Stimulated activated CD4-positive, alpha-beta T cell treated with anti-CD3 and anti-CD28 coated beads, Interleukin-15, amount 100 ng/mL, for 24 hours (primary cell): Measurements from ENCODE around the gene CFAP46.
A peak's percentile ranks its signal among the peaks of the same experiment; 100 is the strongest.
"Not testable (repeated sequence)": the region's sequence is repeated elsewhere in the genome, so short reads cannot be mapped to it uniquely, and the experiment has no call there.

Experiments
- DNase-seq: peaks from one replicate; pipeline ENCODE4 v3.0.0-alpha.2; 2020

CFAP46 gene

DNA sequence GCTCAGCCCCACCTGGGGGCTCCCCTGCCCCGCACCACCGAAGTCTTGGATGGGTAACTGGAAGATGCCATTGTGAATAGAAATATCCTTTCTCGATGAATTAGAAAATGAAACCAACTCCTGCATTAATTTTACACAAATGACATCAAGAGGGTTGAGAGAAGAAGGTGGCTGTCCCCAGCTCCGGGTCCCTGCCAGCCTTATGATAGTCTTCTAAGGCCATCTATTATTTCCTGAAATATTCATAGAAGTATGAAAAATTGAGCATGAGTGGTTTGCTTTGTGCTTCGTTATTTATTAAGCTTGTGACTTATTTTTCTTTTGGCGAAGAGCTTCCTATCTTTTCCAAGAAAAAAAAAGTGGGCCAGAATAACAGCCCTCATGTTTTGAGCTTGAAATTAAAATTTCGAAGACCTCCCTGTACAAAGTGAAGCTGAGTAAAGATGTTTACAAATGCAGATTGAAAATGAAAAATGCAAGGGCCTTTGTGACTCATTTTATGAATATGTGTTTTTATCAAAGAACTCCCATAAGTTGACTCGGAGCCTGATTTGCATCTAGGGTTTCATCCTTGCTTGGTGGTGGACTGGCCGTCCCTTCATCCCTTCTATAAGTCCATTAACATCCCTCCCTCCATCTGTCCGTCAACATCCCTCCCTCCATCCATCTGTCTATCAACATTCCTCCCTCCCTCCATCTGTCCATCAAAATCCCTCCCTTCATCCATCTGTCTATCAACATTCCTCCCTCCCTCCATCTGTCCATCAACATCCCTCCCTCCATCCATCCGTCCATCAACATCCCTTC is 20.5 kb upstream of the CFAP46 start:
- no peak for DNase-seq

DNA sequence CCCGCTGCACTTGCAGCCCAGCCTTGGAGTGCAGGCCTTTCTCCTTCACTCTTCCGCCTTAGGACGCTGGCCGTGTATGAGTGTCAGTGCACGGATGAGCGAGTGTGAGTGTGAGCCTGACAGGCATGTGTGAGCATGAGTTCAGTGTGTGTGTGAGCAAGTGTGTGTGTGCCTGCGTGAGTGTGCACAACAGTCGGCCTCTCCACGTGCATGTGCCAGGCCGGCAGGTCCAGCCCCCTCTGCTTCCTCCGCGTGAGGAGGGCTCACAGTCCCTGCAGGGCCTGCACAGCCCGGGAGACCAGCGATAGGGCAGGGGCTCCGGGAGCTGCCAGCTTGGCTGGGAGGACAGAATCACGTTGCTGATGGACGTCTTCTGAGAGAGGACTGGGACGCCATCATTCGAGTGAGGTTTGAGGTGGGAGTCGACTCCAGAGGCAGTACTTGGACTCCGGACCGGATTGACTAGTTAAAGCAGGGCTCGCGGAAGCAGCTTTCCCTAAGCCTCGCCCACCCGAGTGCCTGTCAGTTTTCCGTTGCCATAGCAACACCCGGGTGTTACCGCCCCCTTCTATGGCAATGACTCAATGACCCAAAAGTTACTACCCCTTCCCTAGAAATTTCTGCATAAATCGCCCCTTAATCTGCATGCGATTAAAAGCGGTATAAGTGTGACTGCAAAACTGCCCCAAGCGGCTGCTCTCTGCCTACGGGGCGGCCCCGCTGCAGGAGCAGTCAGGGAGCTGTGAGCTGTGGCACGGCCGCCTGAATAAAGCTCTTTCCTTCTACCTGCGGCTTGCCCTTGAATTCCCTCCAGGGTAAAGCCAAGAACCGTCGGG is 19.6 kb upstream of the CFAP46 start:
- DNase-seq, result peak; percentile 85

DNA sequence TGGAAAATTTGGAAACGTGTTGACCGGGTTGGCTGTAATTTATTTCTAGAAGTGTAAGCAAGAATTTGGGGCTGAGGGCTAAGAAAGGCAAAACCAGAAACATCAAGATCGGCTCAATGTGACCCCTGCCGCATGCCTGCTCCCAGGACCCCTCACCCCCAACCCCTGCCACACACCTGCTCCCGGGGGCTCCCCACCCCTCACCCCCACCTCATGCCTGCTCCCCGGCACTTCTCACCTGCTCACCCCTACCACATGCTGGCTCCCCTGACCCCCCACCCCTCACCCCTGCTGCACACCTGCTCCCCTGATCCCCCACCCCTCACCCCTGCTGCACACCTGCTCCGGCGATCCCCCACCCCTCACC is 19.0 kb upstream of the CFAP46 start:
- DNase-seq, result no peak

DNA sequence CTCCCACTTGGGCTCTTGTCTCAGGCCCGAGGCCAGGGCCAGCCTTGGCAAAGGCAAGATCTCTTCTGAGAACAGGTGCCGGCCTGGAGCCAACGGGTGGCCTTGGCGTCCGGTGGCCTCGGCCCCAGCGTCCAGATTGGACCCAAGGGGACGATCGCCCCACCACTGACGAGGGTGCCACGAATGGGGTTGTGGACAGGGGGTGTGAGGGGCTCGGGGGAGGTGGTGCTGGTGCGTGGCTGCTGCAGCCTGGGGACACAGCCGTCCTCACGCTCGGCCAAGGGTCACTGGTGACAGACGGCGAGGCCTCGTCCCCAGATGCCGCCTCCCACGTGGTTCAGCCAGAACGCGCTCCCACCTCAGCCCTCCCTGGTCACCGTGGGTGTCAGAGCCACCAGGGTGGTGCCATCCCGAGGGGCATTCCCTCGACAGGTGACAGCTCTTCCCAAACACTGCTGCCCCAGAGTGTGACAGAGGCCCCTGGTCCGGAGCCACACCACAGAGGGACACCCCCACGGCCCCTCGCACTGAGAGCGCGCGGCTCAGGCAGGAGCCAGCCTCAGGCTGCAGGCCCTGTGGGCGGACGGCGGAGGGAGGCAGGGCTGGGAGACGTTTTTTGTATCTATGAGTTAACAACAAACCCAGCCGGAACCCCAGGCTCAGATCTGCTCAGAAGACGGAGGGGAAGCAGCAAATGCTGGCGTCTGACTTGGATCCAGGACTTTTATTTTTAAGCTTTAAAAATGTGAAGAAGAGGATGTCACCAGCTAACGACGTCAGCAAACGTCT is 18.5 kb upstream of the CFAP46 start:
- DNase-seq, result no peak

DNA sequence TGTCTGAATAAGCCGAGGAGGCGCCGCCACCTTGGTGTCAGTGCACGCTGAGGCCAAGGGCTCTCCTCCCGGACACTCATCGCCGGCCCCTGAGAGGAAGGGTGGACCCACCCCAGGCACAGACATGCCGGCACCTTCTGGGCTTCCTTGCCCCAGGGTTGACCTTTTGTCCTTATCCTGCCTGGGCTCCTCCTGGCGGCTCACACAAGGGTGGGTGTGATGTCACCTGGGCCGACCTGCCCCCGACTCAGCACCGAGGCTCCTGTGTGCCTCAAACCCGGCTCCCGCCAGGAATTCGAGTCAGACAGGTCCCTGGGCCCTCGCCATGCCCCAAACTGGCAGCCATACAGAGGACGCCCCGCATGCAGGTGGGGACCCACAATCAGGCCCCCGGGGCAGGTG is 17.7 kb upstream of the CFAP46 start:
- DNase-seq, result no peak

DNA sequence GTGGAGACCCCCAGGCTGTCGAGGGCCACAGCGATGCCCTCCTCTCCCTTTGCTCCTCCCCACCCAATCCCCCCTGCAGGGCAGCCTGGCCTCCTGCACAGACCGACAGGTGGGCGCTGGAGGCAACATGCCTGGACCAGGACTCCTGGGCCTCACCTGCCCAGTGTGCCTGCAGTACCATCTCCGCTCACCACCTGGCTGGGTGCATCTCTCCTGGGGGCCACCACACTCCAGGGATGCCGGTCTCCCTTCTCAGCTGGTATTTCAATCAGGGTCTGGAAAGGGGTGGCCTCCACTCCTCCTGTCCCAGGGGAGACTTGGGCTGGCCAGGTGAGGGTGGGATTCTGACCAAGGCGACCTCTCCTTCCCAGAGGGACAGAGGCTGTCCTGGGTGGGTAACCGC is 17.2 kb upstream of the CFAP46 start:
- DNase-seq, result no peak

DNA sequence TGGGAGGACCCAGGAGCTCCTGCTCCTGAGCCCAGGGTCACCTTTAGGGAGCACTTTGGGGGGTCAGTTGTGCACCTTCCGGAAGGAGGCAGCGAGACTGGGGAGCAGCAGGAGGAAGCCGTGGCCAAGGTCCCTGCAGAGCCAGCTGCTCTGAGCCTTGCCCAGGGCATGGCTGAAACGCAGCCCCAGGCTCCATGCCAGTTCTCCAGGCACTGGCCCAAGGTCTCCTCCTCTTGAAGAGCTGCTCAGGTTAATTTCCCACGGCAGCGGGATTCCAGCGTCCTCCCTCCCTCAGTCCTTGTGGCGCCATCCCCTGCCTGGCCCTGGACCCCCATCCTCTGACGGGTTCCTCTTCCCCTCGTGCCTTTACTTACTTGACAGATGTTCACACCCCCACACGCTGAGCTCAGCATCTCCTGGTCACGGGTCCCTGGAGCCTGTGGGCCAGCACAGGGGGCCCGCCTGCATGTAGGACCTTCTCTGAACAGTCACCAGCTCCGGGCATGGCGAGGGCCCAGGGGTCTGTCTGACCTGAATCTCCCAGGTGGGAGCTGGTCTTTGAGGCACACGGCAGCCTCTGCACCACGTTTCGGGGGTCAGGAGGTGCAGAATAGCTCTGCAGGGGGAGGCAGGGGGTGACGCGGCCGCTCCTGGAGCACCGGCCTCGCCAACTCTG is 16.7 kb upstream of the CFAP46 start:
- no peak for DNase-seq

DNA sequence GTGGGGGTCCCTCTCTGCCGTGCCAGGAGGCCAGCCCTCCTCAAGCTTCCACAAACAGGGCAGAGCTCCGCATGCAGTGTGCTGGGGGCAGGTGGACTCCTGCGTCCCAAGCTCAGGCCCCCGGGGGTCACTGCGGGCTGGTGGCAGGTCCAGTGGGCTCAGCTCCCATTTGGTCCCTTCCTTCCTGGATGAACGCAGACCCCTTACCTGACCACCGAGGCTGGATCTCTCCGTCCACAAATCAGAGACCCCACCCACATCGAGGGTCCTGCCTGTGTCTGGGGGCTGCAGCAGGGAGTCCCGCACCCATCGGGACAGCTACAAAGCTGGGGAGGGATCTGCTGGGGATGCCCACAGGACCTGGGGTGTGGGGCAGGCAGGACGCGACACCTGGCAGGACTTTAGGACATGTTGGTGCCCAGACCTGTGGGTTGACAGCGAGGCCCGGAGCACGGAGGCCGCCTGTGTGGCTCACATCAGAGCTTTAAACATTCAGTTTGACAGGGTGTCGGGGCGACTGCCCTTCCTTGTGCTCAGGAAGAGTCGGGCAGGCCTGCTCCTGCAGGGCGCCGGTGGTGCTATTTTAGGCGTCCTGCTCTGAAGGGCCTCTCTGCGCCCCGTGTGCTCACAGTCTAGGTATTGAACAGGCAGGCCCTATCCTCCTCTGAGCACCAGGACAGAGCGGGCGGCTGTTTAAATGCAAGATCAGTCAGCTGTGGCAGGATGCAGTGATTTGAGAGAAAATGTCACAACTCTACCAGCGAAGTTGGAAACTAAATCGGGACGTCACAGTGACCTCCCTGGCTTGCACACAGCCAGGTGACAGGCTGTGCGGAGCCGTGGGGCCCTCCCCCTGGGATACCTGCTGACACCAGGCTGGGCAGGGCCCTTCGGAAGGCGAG is 15.9 kb upstream of the CFAP46 start:
- DNase-seq, result no peak

DNA sequence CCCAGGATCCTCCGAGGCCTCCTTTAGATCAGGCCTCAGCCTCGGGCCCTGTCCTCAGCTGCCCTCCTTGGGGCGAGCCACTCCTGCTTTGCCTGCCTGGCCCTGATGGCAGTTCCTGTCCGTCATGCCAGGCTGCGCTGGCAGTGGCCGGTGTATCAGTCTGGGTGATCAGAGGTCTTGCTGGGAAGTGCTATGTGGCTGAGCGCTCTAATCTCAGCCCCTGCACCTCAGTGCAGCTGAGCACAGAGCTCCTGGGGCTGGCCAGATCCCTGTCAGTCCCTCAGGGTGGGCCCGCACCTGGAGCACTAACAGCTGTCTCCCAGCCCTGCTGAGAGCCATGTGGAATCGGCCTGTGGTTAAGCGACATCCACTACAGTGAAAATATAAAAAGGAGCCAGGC is 14.8 kb upstream of the CFAP46 start:
- no peak for DNase-seq

DNA sequence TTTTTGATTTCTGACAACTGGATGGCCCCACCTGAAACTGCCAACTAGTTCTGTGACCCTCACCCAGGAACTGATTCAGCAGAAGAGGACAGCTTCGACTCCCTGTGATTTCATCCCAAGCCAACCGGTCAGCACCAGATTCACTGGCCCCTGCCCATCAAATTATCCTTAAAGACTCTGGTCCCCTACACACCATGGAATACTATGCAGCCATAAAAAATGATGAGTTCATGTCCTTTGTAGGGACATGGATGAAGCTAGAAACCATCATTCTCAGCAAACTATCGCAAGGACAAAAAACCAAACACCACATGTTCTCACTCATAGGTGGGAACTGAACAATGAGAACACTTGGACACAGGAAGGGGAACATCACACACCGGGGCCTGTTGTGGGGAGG is 13.9 kb upstream of the CFAP46 start:
- DNase-seq, result not testable (repeated sequence)

DNA sequence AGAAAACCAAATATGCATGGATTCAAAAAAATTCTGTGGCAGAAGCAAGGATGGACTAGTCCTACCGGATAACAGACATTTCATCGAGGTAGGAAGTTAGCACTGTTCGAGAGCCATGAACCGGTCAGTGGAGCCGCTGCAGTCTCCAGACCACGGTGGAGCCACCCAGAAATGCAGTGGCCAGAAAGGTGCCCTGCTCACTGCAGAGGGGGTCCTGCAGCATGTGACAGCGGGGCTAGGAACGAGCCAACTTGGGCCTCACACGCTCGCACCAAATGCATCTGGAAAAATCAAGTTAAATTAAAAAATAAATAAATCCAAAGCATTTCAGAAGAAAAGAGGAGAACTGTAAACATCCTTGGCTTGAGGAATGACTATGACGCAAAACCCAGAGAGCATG is 13.1 kb upstream of the CFAP46 start:
- DNase-seq, result no peak

DNA sequence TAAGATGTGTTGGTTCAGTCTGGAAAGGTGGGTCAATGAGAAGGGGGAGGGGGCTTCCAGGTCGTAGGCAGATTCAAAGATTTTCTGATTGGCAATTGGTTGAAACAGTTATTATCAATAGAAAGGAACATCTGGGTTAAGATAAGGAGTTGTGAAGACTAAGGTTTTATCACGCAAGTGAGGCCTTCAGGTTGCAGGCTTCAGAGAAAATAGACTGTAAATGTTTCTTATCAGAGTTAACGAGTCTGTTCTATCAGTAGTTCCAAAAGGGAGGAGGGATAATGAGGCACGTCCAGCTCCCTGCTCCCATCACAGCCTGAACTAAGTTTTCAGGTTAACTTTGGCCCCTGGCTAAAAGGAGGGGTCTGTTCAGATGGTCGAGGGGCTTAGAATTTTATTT is 11.1 kb upstream of the CFAP46 start:
- no peak for DNase-seq

DNA sequence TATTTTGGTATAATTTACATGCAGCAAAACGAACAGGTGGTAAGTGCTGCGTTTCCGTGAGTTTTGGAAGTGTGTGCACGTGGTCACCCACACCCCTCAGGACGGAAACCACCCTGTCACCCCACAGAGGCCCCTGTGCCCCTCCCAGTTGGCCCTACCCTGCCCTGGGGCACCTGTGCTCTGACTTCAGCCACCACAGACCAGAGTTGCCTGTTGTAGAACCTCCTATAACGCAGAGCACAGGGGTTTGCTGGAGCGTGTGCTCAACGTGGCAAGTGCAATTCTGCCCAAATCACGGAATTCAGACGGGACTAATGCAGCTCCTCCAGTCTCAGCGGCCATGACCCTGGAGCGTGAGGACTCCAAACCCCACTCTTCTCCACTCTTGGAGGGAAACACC is 9.6 kb upstream of the CFAP46 start:
- no peak for DNase-seq

DNA sequence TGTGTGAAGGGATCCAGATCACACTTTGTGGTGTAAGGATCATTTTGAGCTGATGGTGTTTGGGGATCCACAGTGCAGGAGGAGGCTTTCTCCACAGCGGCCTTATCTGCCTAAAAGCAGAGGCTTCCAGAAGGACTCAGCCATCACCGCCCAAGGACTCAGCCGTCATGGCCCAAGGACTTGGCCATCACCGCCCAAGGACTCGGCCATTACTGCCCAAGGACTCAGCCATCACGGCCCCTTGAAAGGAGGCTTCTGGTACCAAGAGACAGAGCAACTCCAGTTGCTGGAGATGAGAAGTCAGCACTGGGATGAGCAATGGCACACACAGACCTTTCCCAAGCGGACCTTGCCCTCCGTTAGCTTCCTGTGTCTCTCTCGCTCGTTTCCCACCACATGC is 6.0 kb upstream of the CFAP46 start:
- DNase-seq, result no peak

DNA sequence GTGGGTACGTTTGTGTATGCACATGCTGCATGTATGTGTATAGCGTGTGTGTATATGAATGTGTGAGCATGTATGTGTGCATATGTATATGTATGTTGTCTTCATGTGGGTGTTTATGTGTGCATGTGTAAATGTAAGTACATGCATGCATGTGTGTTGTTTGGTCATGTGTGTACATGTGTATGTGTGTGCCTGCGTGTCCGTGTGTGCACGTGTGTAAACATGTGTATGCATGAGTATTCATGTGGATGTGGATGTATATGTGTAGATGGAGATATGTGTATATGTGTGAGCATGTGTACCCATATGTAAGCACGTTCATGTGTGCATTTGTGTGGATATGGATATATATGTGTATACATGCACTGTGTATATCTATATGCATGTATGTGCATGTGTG is 5.5 kb upstream of the CFAP46 start:
- no peak for DNase-seq

DNA sequence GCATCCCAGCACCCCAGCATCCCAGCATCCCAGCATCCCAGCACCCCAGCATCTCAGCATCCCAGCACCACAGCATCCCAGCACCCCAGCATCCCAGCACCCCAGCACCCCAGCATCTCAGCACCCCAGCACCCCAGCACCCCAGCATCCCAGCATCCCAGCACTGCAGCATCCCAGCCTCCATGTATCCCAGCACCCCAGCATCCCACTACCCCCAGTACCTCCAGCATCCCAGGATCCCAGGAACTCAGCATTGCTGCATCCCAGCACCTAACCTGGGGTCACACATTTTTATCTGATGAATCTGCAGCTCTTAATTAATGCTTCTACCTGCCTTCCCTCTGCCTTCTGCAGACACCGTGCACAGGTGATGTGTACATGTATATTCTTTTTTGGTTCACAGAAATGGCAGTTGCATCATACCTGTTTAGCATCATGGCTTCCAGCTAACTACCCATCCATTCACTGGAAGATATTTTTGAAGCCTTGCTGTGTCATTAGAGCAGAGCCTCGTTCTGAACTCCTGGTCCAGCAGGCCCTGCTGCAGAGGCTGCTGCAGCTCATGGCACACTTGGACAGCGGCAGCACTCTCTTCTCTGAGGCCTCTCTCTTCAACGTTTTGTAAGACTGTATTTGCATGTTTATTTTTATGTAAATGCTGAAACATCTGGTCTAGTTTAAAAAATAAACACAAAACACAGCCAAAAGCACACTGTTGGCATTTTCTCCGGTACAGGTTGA is 4.6 kb upstream of the CFAP46 start:
- no peak for DNase-seq

DNA sequence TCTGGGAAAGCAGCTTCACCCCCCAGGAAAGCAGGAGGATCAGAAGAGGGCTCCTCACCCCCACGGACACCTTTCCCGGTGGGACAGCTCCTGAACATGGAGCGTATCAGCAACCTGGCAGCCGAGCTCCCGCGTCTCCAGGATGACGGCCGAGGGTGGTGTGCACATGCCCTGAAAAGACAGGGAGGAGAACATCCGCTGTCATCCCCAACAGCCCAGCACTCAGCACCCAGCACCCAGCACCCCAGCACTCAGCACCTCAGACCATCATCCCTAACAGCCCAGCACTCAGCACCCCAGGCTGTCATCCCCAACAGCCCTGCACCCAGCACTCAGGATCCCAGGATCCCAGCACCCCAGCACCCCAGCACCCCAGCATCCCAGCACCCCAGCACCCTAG is 3.9 kb upstream of the CFAP46 start:
- no peak for DNase-seq

DNA sequence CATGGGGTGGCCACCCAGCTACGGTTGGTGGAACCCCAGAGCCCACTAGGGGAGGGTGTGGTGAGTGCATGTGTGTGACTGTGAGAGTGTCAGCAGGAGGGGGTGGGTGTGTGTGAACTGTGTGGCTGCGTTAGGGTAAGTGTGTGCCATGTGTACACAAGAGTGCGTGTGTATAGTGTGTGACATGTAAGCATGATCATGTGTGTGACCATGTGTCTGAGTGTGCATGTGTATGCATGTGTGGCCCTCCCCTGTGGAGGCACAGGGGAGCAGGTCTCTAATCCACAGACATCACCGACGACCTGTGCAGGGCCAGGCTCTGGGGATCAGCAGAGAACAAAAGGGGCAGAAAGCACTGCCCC is 3.5 kb upstream of the CFAP46 start:
- no peak for DNase-seq

DNA sequence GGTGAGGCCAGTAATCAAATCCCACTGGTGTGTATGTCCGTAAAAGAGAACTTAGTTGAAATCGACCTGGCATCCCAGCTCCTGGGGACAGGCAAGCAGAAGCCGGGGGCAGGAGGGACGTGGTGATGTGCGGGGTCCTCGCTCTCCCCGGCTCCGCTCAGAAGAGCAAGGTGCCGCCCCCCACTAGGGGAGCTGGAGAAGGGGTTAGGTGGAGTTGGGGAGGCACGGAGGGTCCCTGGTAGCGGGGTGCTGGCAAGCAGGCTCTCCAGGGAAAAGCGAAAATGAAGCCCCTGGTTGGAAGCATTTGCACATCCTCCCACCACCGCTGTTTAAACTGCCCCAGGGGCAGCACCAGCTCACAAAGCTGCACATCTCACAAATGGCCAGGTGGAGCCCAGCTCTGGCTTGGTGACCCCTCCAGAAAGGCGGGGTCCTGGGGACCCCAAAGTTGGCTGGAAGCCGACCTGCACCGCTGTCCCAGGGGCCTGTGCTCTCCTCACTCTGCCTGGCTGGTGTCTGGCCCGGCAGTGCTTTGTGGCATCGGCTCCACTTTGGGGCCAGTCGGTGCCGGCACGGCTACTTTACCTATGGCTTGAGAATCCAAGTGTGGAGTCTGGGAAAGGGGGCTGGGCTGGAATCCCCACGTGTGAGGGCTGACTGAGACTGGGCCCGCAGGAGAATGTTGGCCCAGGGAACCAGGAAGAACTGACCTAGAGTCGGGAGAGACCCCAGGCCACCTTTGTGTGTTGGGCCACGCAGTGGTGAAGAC is 2.9 kb upstream of the CFAP46 start:
- DNase-seq, result no peak

DNA sequence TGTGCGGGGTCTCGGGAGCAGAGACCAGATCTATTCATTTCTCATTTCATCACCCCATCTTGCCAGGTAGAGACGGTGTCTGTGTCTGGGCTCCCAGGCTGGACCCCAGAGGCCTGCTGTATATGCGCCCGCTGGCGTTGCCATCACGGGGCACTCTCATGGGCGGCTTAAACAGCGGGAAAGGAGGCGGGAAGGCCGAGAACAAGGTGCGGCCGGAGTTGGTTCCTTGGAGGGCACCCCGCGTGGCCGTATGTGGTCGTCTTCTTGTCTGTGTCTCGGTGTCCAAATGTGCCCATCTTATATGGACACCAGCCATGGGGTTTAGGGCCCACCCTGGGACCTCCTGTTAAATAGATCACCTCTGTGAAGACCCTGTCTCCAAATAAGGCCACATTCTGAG is 2.1 kb upstream of the CFAP46 start:
- no peak for DNase-seq
